T-helper 2 cell treated with Interferon-gamma antibody and Interleukin-4, amounts not matched to agents 100 ng/mL and 5 ng/mL, for 36 hours (primary cell): ENCODE results near the gene KPNB1. TPM values are rescaled to one million over a fixed set of nuclear protein-coding genes. Genes with fewer than 3 reads are reported as not detected.
"Not testable (repeated sequence)": the region's sequence is repeated elsewhere in the genome, so short reads cannot be mapped to it uniquely, and the experiment has no call there.

Experiments
- intact Hi-C: fragments of 100-400 bp; cut with micrococcal nuclease; formaldehyde crosslinking; loops from one replicate; pipeline ENCODE4 v1.15.1; 2023
- total RNA-seq: library from RNA; stranded (reverse); gene quantifications from 2 replicates; pipeline ENCODE4 v1.2.3, GENCODE V29; 2022

The KPNB1 gene
- total RNA-seq, 1 donor from 2014 or later: 542 TPM

DNA sequence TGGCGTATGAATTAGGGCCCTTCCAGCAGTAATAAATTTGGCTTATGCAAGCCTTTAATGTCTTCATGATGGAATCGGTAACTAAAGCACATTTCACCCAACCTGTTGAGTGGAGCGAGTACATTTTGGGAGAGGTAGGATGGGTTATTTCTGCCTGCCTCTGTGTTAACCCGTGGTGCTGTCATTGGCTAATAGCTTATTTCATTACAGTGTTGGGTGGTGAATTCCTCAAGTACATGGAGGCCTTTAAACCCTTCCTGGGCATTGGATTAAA, 26.4 kb downstream of the KPNB1 start:
- intact Hi-C loops: no loop called here

DNA sequence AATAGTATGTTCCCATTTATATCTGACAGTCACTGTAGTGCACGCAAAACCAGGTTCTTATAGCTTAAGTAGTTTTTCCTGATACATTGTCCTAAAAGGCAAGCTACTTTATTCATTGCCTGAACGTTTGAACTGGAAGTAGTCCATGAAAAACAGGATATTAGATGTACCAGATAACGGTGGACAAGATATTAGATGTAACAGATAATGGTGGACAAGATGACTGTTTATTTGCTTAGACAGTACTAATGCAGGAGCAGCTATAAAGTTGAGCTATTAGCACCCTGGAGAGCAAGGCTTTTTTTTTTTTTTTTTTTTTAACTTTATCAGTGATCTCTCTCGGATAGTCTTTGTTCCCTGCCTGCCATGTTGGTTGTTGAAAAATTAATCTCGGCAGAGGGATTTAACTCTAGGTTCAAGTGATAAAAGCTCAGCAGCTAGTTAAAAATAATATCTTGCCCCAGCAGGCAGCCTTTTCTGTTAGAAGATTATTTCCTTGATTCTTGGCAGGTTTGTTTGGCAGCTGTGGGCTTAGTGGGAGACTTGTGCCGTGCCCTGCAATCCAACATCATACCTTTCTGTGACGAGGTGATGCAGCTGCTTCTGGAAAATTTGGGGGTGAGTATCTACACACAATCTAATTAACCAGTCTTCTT, 26.9 kb downstream of the KPNB1 start:
- intact Hi-C loops: no loop called here

DNA sequence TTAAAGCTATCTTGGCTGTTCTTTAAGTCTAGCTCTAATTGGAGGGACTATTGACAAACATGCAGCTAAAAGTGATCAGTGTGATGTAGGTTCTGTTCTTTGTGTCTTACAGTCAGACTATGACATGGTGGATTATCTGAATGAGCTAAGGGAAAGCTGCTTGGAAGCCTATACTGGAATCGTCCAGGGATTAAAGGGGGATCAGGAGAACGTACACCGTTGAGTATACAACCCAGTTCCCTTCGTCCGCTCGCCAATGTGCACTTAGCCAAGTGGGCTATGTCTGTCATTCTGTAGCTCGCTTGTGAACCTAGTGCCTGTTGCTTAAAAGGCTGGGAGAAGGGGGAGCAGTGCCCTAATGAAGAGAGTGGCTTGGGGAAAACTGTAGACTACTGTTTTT, 28.5 kb downstream of the KPNB1 start:
- intact Hi-C loops: no loop called here

DNA sequence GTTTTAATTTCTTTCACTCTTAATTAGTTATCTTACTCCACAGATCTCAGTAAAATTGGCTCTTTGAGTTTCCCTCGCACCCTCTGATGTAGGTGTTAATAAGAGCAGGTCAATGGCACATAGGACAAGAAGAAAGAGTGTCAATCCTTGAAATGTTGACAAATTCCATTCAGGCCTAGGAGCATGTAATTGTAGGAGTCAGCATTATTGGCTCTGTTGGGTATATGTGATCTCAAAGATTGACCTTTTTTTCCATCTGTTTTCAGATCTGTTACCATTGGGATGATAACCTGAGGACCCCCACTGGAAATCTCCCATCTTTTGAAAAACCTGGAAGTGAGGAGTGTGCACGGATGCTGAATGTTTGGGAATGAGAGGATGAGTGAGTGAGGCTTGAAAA, 32.4 kb downstream of the KPNB1 start:
- intact Hi-C loops: no loop called here

DNA sequence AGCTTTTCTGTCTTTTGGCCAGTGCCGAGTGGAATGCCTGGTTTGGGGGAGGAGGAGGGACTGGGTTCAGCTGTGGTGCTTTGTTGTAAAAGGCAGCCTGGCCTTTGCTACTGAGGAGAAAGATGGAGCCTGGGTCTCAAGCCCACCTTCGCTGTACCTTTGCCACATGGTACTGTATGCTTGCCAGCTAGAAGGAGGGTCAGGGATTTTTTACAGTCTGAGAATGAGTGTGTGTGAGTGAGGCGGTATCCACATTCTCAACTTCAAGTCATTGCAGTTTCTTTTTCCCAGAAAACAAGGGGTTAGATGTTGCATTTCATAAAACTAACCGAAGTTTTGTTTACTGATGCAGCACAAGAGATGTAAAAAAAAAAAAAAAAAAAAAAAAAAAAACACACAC, 33.0 kb downstream of the KPNB1 start:
- intact Hi-C loops: not testable (repeated sequence)

DNA sequence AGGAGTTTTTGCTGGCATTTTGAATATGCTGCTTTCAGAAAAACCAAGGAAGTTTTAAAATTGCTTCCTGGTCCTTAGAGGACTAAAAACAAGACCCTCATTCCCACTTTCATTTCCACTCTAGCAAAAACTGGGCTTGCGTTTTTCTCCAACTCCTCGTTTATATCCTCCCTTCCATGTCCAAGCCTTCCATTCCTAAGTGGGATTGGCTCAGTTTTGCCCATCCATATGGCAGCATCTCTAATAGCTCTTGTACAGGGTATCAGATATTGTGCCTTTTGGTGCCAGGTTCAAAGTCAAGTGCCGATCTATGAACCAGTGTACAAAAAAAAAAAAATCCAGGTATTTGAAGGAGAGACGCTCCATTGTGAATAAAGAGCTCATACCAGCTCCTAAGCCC, 34.3 kb downstream of the KPNB1 start:
- intact Hi-C loops: no loop called here

DNA sequence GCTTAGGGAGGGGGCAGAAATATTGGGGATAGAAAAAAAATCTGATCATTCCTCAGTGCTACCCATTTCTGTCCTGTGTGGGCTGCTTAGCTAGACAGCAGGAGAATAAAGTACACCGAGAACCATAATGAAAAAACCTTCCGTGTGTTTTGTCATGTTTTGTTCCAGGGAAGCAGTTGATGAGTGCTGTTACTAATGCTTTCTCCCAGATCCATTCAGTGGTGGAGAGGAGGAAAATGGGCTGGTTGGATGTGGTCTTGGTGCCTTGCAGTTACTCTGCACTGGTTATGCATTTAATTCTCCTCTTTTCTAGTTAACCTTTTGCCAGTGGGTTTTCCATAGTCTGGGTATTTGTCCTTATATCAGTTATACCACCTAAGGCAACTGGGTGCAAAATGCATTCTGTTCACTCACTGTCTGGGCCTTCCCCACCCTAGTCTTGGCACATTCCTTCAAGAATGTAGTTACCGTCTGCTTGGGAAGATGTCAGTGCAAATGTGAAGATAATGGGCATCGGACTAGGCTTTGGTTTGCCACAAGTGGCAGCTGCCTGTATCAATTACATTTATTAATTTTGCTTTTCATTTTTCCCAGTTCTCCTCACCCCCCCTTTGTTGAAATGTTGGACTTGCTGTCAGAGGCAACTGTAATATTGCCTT, 34.9 kb downstream of the KPNB1 start:
- intact Hi-C loops: no loop called here

DNA sequence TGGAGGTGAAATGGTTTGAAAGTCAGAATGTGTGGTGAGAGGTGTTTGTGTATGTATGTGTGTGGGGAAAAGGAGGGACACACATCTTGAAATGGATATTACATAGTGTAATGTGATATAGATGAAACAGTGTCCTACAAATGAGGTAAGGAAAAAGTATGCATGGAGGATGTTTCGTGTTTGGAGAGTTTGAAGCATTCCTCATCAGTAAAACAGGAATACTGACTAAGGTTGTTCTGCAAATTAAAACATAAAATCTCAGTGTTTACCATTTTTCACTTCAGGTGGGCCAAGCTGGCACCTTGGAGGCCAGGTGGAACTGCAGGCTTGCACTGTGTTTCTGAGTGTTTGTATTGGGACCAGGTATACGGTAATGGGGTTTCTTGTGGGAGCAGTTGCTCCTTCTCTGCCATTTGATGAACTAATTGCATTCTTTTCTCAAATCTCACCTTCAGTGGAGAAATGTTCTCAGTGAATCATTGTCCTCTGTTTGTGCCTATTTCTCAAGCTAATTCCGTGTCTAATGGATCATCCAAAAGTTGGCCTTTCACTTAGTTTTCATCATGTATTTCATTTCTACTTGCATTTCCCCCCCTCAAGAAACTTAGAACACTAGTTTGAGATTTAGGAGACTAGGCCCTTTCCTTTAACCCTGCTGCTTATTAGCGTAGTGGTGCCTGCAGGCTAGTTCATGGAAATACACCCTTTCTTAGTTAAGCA, 36.0 kb downstream of the KPNB1 start:
- intact Hi-C loops: no loop called here

DNA sequence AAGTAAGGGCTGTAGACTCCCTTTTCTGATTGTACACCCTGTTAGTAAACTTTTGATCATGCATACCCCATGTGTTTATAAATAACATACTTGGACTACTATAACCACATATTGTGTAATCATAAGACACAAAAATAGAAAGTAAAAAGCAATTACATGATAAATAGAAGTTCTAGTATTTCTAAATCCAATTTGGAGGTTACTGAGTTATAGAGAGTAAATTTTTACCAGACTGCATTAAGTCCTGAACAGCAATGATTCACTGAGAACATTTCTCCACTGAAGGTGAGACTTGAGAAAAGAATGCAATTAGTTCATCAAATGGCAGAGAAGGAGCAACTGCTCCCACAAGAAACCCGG, 36.5 kb downstream of the KPNB1 start:
- intact Hi-C loops: no loop called here

DNA sequence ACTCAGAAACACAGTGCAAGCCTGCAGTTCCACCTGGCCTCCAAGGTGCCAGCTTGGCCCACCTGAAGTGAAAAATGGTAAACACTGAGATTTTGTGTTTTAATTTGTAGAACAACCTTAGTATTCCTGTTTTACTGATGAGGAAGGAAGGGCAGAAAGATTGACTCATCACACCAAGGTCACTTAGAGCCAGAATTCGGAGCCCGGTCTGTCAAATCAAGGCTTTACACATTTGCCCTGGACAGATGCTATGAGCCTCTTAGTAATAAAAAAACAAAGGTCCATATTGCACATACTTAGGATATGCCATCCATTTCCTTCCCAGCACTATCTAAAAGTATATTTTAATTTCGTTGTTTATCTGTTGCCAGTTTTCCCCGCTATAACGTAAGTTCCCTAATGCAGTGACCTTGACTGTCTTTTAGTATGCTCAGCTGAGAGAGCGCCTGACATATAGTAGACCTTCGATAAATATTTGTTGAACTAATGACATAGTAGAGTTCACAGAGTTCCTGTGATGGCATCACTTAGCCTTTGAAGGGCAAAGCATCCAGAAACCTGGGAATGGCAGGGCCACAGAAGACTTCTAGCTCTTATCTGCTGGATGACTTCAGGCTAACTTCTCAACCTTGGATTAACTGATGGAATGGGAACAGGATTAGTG, 37.1 kb downstream of the KPNB1 start:
- intact Hi-C loops: no loop called here

DNA sequence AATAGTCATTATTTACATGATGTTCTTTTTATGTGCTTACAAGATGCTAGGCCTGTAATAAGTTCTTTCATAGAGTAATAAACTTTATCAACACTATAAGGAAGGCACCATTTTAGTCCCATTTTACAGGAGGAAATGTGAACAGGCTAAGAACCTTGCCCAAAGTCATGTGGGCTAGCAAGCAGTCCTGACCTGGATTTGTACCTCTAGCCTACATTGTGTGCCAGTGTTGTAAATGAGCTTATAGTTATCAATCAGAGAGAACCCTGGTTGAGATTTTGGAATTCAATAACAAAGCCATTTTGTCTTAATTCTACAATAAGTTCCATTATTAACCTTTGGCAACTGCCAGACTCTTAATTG, 37.6 kb downstream of the KPNB1 start:
- intact Hi-C loops: no loop called here

DNA sequence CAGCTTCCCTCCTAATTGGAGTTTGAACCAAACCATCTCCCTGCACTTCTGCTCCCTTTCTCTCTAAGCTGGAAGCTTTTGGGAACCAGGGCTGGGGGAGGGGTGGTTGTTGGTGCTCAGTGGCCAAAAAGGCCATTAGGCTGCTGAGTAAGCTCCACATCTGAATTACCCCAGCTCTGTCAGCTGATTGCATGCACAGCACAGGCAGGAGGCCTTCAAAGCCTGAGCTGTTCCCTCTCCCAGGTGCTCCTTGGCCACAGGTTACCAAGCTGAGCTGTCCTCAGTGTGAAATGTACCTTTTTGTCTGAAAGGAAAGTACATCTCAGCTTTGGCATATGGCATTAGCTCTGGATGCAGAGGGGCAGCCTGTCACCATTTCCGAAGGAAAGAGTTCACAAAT, 38.0 kb downstream of the KPNB1 start:
- intact Hi-C loops: no loop called here

DNA sequence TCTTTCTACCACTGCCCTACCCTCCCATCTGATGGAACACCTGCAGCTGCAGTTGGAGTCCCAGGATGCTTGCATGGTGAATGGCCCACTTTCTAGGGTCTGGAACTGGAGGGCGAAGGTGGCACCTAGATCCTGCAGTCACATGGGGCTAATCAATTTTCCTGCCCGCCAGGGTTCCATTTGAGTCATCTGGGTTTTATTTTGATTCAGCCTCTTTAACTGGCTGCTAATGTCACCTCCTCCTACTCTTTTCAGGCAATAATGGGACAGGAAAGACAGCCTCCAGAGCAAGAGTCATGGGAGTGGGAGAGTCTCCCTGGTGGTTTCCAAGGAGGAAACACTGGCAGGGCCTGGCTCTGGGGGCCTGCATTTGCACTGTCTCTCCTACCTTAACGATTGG, 40.4 kb downstream of the KPNB1 start:
- intact Hi-C loops: no loop called here

DNA sequence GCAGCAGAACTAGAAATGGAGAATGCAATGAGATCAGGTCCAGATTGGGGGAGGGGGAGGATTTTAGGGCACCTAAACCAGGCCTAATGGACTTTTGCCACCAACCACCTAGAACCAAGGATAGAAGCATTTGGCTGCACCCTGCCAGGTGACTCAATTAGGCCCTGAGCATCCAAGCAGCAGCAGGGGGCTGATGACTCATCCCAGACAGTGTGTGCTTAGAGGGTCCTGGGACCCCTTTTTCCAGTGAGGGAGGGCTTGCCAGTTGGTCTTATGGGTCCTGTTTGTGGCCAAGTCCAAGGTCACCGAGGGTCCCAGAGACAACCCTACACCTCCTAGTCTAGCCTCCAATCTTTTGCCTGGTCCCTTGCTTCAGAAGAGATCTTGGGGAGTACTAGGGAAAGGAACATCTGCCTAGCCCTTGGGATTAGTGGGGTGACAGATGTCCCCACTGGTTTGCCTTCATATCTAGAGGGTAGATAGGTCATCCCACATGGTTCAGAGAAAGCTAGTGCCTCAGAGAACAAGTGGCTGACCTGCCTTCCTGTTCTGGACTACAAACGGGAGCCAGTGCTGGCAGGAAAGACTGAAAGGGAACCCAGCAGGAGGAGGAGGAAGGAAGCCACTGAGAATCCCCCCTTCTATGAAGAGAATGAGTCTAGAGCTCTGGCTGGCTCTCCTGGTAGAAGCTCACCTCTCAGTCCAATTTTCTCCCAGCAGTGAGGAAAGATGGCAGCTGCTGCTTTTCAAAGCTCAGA, 42.6 kb downstream of the KPNB1 start:
- intact Hi-C loops: no loop called here

DNA sequence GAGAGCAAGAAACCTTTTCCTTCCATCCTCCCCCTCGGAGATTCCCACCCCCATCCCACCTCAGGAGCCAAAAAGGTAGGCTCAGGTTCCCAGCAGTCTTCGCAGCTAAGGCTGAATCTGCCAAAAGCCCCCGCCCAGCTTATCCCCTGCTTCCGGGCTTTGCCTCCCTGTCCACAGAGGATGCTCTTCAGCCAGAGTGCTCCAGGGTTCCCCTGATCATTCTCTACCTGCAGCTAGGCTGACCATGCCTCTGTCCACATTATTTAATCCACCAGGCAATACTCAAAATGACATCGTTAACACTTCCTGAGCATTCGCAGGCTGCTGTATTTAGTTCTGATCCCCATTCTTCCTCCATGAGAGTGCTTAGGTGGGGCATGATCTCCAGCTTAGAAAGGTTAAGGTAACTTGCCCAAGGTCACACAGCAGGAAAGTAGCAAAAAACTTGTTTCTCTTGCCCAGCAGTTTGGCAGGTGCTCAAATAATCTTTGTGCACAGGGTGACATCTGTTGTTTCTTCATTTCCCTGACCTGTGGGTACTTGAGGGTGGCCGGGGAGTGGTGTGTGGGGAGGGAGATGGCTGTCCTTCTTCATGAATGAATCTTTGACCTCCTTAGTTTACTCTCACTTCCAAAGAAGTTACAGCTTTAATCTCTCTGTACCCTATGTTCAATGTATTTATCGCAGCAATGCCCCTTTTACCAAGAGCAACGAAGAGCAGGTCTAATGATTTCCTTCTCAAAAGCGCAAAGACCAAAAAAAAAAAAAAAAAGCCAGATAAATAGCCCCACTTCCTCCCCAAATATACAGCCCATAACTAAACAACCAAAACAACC, 43.4 kb downstream of the KPNB1 start:
- intact Hi-C loops: no loop called here

DNA sequence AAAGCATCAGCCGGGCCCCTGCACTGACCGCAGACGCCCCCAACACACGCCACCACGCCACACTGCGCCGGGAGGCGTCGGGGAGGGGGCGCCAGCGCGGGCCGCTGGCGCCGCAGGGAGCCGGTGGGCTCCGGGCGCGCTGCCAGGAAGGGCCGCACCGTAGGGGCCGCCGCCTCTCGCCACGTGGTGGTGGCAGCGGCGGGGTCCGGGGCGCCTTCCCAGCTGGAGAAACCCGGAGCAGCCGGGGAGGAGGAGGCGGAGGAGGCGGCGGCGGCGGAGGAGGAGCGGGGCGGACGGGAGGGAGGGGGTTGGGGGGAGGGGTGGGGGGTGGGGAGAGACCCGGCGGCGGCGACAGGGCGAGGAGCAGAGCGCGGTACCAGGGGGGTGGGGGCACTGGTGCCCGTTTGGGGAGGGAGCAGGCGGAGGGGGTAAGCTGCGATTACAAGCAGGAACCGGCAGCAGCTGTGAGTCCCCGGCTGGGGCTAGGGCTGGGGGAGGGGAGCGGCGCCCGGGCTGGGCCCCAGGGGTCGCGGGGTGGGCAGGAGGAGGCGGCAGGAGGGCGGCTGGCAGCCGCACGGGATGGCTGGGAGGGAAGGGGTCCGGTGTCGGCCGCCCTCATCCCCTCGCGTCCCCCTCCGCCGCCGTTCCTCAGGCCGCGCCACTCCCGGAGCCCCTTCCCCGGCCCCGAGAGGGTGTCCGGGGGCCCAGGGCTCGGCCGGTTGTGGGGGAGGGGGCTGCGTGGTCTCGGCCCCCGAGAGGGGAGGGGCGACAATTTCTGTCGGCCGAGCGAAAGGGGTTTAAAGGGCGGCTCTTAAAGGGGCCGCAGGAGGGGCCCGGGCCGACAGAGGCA, 44.2 kb downstream of the KPNB1 start, which contains the start of gene TBKBP1:
TSS of gene TBKBP1 (plus strand) at position 431 of the 850 bp plus-strand sequence. CDS start 1,952 bp downstream, outside the sequence.
- intact Hi-C loops: no loop called here

DNA sequence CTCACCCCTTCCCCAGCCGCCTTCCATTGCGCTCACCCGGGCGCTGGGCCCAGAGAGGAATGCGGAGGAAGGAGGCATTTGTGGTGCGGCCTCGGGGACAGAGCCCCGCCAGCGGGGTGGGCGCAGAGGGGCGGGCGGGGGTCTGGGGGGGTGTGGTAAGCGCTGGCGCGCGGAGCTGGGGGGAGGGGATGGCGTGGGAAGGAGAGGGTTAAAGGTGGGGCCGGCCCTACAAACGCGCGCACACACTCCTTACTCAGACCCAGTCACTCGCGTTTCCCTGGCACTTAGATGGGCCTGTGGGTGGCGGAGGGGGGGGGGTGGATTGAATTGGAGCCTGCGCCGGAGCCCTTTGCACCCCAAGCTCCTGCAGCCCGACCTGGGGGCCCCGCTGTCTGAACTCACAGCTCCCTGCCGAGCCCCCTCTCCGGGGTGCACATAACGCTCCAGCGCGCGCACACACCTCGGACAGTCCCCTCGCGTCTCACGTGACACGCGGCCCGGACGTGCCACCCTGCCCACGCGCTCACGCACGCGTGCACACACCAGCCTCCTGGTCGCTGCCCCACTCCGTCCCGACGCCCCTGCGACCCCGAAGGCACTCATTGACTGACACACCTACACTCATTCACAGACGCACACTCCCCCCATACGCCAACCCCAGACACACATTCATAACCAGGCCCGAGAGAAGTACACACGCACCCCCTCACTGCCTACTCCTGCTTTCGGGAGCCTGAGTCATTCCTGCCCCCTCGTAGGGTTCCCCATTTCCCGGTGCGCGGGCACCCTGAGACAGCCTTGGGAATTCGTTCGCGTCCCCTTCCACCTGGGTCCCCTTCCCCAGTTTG, 45.1 kb downstream of the KPNB1 start:
- intact Hi-C loops: loop anchor here (5.0 kb wide), 1 partner anchor 37 kb away; the partner anchor contains the start of gene TBX21

DNA sequence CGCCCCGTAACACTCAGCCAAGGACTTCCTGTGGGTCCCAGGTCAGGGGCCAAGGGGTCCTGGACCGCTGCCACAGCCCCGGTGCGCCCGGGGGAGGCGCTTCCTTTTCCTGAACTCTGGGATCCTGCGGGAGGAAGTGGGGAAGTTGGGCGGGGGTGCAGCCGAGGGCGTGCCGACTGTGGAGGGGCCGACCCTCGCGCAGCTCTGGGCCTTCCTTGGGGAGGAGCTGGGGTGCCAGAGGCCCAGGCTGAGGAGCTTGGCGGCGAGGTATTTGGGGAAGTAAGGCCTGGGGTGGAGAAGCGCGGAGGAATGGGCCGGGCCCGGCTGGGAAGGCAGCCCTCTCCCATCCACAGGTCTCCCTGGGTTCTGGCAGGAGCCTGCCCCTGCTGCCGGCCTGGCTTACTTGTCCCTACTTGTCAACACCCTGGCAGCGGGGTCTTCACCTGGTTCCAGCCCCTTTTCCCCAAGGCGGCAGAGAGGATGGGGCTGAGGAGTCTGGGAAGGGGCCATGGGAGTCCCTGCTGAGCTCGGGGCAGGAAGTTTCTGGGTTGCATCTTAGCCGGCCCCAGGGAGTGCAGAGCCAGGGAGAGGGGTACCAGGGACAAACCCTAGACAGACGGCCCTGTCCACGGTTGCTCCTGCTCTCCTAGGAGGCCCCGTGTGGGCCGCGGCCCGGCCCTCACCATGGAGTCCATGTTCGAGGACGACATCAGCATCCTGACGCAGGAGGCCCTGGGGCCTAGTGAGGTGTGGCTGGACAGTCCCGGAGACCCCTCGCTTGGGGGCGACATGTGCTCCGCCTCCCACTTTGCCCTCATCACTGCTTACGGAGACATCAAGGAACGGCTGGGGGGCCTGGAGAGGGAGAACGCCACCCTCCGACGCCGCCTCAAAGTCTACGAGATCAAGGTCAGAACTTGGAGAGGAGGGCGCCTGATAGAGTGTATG, 46.0 kb downstream of the KPNB1 start:
- intact Hi-C loops: loop anchor here (5.0 kb wide), 1 partner anchor 37 kb away; the partner anchor contains the start of gene TBX21
